Stimulated activated CD4-positive, alpha-beta T cell treated with anti-CD3 and anti-CD28 coated beads, Interleukin-4, amount 100 ng/mL, for 4 hours (primary cell): ENCODE results near the gene SLAMF8.

Experiments
- DNase-seq, 2 experiments: peaks; one replicate each; pipeline ENCODE4 v3.0.0-alpha.2; 2020

The SLAMF8 gene

GRCh38 chr1:159826441-159827101 is at the start of gene SLAMF8:
SLAMF8 (plus strand) TSS chr1:159826873; CDS start chr1:159826899, 26 bp downstream.
- DNase-seq: peak; percentile 18 to 50

GRCh38 chr1:159778266-159778665 is 48.4 kb upstream of the SLAMF8 start:
- DNase-seq: no peak

GRCh38 chr1:159779403-159779851 is 47.2 kb upstream of the SLAMF8 start:
- DNase-seq: no peak

GRCh38 chr1:159780583-159781582 is 45.8 kb upstream of the SLAMF8 start, which contains the start of gene DUSP23:
DUSP23 (plus strand) TSS chr1:159780962; CDS start chr1:159781101, 139 bp downstream.
- DNase-seq: peak; percentile 93 to 96

GRCh38 chr1:159781992-159782391 is 44.7 kb upstream of the SLAMF8 start:
- DNase-seq: no peak

GRCh38 chr1:159783724-159784123 is 42.9 kb upstream of the SLAMF8 start:
- DNase-seq: no peak

- DNase-seq: no peak
Observed at GRCh38 chr1:159786465-159786864, 40.2 kb upstream of the SLAMF8 start.

- DNase-seq: no peak
Observed at GRCh38 chr1:159786966-159787365, 39.7 kb upstream of the SLAMF8 start.

GRCh38 chr1:159790237-159790917 is 36.3 kb upstream of the SLAMF8 start:
- DNase-seq: no peak

GRCh38 chr1:159791031-159791430 is 35.6 kb upstream of the SLAMF8 start:
- no peak for DNase-seq

- no peak for DNase-seq
Observed at GRCh38 chr1:159791461-159791860, 35.2 kb upstream of the SLAMF8 start.

- no peak for DNase-seq
Observed at GRCh38 chr1:159795534-159795933, 31.1 kb upstream of the SLAMF8 start.

GRCh38 chr1:159798893-159799292 is 27.8 kb upstream of the SLAMF8 start:
- peak; percentile 16 to 24 for DNase-seq

- DNase-seq: no peak
Observed at GRCh38 chr1:159799446-159799985, 27.2 kb upstream of the SLAMF8 start.

GRCh38 chr1:159800177-159800930 is 26.3 kb upstream of the SLAMF8 start:
- DNase-seq: peak in 1 of 2 experiments; percentile 9

- DNase-seq: no peak
Observed at GRCh38 chr1:159802111-159802510, 24.6 kb upstream of the SLAMF8 start, which contains the start of gene FCRL6. FCRL6 (plus strand) TSS chr1:159802360; CDS start chr1:159802425, 65 bp downstream.

GRCh38 chr1:159803956-159804689 is 22.6 kb upstream of the SLAMF8 start:
- no peak for DNase-seq

GRCh38 chr1:159804924-159805323 is 21.7 kb upstream of the SLAMF8 start:
- no peak for DNase-seq

GRCh38 chr1:159815926-159816325 is 10.7 kb upstream of the SLAMF8 start:
- DNase-seq: no peak

GRCh38 chr1:159817276-159818041 is 9.2 kb upstream of the SLAMF8 start:
- DNase-seq: no peak
